SK-N-SH treated with all-trans-retinoic acid at 6 μM for 48 hours (cell line): ENCODE measurements around the gene FOSL2.

Experiments
- ATAC-seq: fragments of 200-7000 bp; cut with Tn5 transposase; 3 replicates; pipeline ENCODE4 v1.9.1; 2020; ENCODE audit warnings: mild to moderate bottlenecking, moderate library complexity
- BACH2 ChIP-seq: fragments of 250-450 bp; sonication (Bioruptor Pico); IDR thresholded peaks from 2 replicates; pipeline ENCODE4 v1.9.0; 2021; ENCODE audit warnings: mild to moderate bottlenecking, borderline replicate concordance
- CREB5 ChIP-seq: fragments of 250-450 bp; sonication (Bioruptor Pico); IDR thresholded peaks from 2 replicates; pipeline ENCODE4 v1.5.1; 2020; ENCODE audit warnings: low read depth, mild to moderate bottlenecking, moderate library complexity
- CSDC2 ChIP-seq: fragments of 250-450 bp; sonication (Bioruptor Pico); IDR thresholded peaks from 2 replicates; pipeline ENCODE4 v1.5.0; 2020; ENCODE audit warnings: mild to moderate bottlenecking, moderate library complexity
- ESRRG ChIP-seq: fragments of 250-450 bp; sonication (Bioruptor Pico); IDR thresholded peaks from 2 replicates; pipeline ENCODE4 v1.6.1; 2021; ENCODE audit warnings: mild to moderate bottlenecking
- GLIS3 ChIP-seq: fragments of 250-450 bp; sonication (Bioruptor Pico); IDR thresholded peaks from 2 replicates; pipeline ENCODE4 v1.5.0; 2020; ENCODE audit warnings: mild to moderate bottlenecking, moderate library complexity
- ISL1 ChIP-seq: fragments of 250-450 bp; sonication (Bioruptor Pico); IDR thresholded peaks from 2 replicates; pipeline ENCODE4 v2.1.2; 2022; ENCODE audit warnings: mild to moderate bottlenecking, moderate library complexity
- OSR1 ChIP-seq: fragments of 250-450 bp; sonication (Bioruptor Pico); IDR thresholded peaks from 2 replicates; pipeline ENCODE4 v1.8.0; 2022; ENCODE audit warnings: moderate library complexity, mild to moderate bottlenecking, inconsistent platforms
- PATZ1 ChIP-seq: fragments of 250-450 bp; sonication (Bioruptor Pico); IDR thresholded peaks from 2 replicates; pipeline ENCODE4 v1.8.0; 2020; ENCODE audit warnings: mild to moderate bottlenecking, moderate library complexity, borderline replicate concordance
- POU6F1 ChIP-seq: fragments of 250-450 bp; sonication (Bioruptor Pico); IDR thresholded peaks from 2 replicates; pipeline ENCODE4 v1.8.0; 2021; ENCODE audit warnings: low read depth, mild to moderate bottlenecking, moderate library complexity, borderline replicate concordance
- PPARA ChIP-seq: fragments of 250-450 bp; sonication (Bioruptor Pico); IDR thresholded peaks from 2 replicates; pipeline ENCODE4 v1.5.0; 2020; ENCODE audit warnings: mild to moderate bottlenecking, borderline replicate concordance
- SNAI2 ChIP-seq: fragments of 250-450 bp; sonication (Bioruptor Pico); IDR thresholded peaks from 2 replicates; pipeline ENCODE4 v1.5.0; 2020; ENCODE audit warnings: mild to moderate bottlenecking, moderate library complexity
- TCF4 ChIP-seq: fragments of 250-450 bp; sonication (Bioruptor Pico); IDR thresholded peaks from 2 replicates; pipeline ENCODE4 v1.8.0; 2021; ENCODE audit warnings: mild to moderate bottlenecking, moderate library complexity, borderline replicate concordance
- TOX ChIP-seq: fragments of 250-450 bp; sonication (Bioruptor Pico); IDR thresholded peaks from 2 replicates; pipeline ENCODE4 v1.8.0; 2021; ENCODE audit warnings: mild to moderate bottlenecking, moderate library complexity, borderline replicate concordance
- TSHZ2 ChIP-seq: fragments of 250-450 bp; sonication (Bioruptor Pico); IDR thresholded peaks from 2 replicates; pipeline ENCODE4 v1.5.0; 2020; ENCODE audit warnings: mild to moderate bottlenecking, moderate library complexity
- ZC3H10 ChIP-seq: fragments of 250-450 bp; sonication (Bioruptor Pico); IDR thresholded peaks from 2 replicates; pipeline ENCODE4 v1.5.1; 2021; ENCODE audit warnings: mild to moderate bottlenecking, moderate library complexity
- ZFP3 ChIP-seq: fragments of 250-450 bp; sonication (Bioruptor Pico); IDR thresholded peaks from 2 replicates; pipeline ENCODE4 v1.5.0; 2020; ENCODE audit warnings: mild to moderate bottlenecking, moderate library complexity
- ZFP30 ChIP-seq: fragments of 450-650 bp; formaldehyde crosslinking; IDR thresholded peaks from 2 replicates; pipeline ENCODE4 v1.5.0; 2022; ENCODE audit warnings: mild to moderate bottlenecking, moderate library complexity
- ZNF565 ChIP-seq: fragments of 450-650 bp; formaldehyde crosslinking; conservative IDR thresholded peaks from 2 replicates; pipeline ENCODE4 v1.5.0; 2020; ENCODE audit warnings: low read depth, mild to moderate bottlenecking, moderate library complexity
- ZNF70 ChIP-seq: fragments of 450-650 bp; formaldehyde crosslinking; IDR thresholded peaks from 2 replicates; pipeline ENCODE4 v1.5.0; 2020; ENCODE audit warnings: mild to moderate bottlenecking, moderate library complexity
- ZNF8 ChIP-seq: fragments of 450-650 bp; formaldehyde crosslinking; IDR thresholded peaks from 2 replicates; pipeline ENCODE4 v1.5.0; 2020; ENCODE audit warnings: mild to moderate bottlenecking, moderate library complexity

Gene FOSL2

GRCh38 chr2:28360718-28361293, 31.9 kb upstream of the FOSL2 start:
- TF ChIP-seq SNAI2 (CRISPR knock-in tag): no peak
- TF ChIP-seq ZFP30 (CRISPR knock-in tag): no peak
- no peak for TF ChIP-seq OSR1 (CRISPR knock-in tag)
- no peak for ATAC-seq

- no peak for ATAC-seq
- TF ChIP-seq TCF4 (CRISPR knock-in tag) (no peak), CREB5 (CRISPR knock-in tag) (no peak), GLIS3 (CRISPR knock-in tag) (no peak), SNAI2 (CRISPR knock-in tag) (no peak), ZC3H10 (CRISPR knock-in tag) (no peak), ZNF565 (CRISPR knock-in tag) (no peak), PPARA (CRISPR knock-in tag) (no peak), ZFP30 (CRISPR knock-in tag) (no peak), ZNF8 (no peak), ZNF70 (no peak), ISL1 (no peak), TSHZ2 (CRISPR knock-in tag) (no peak), OSR1 (CRISPR knock-in tag) (no peak), POU6F1 (CRISPR knock-in tag) (no peak), PATZ1 (CRISPR knock-in tag) (no peak), BACH2 (no peak), TOX (no peak), ZFP3 (no peak)
These were observed 30.5 kb upstream of the FOSL2 start for GRCh38 chr2:28361991-28362710.

- no peak for ATAC-seq
- no peak for TF ChIP-seq CREB5 (CRISPR knock-in tag)
- TF ChIP-seq PATZ1 (CRISPR knock-in tag): no peak
- TF ChIP-seq TCF4 (CRISPR knock-in tag): no peak
- TF ChIP-seq ISL1: no peak
- TF ChIP-seq ZNF8: no peak
- TF ChIP-seq ZFP3: no peak
- no peak for TF ChIP-seq ZFP30 (CRISPR knock-in tag)
- no peak for TF ChIP-seq ESRRG
- no peak for TF ChIP-seq ZNF565 (CRISPR knock-in tag)
- no peak for TF ChIP-seq GLIS3 (CRISPR knock-in tag)
- TF ChIP-seq CSDC2 (CRISPR knock-in tag): no peak
These were observed 29.6 kb upstream of the FOSL2 start for GRCh38 chr2:28362991-28363521.
